ENCODE measurements around the gene FARP2. TPM values are rescaled to one million over a fixed set of nuclear protein-coding genes. Genes with fewer than 3 reads are reported as not detected.
A peak's percentile ranks its signal among the peaks of the same experiment; 100 is the strongest.
"Not testable (repeated sequence)": the region's sequence is repeated elsewhere in the genome, so short reads cannot be mapped to it uniquely, and the experiment has no call there.

FARP2 gene
- total RNA-seq, 4 donors from 2014 or later: 96.5 to 164 (median 136) TPM

DNA sequence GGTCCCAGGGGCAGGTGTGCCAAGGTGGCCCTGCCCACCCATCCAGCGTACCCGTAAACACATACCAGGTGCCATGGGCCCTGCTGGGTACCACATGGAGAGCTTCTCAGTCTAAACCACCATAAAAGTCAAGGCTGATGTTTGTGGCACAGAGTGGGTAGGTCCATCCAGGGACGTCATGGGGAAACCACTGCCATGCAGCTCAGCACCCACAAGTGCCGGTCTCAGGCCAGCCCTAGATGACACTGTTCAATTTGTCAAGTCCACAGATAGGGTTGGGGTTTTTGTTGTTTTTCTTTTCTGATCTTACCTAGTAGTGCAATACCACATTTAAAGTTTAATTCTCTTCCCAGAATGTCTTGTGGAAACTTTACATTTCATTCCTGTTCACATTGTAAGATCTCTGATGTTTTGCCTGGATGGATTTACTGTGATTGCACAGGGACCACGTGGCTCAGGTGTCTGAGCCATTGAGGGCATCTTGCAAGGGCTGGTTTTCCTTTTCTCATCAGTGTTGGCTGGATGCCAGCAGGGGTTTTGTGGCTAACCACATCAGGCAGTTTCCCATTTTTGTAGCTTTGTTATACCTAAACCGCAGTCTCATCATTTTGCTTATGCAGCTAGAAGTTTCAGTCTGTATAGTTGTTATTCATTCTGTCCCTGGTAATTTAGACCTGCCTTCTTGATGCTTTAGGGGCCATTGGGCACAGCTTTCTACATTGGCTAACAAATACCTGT is 87.6 kb downstream of the FARP2 start:
- DNase-seq: peak; percentile 71
- 74 to 85% methylated on average over 3 to 6 of the region's 6 CpGs for WGBS, 2 donors (ENCODE audit: low coverage in 1 of 2)
- peaks cover 0 to 53% (median 18%) of the 10 kb centered on the region in 4 donors for H3K36me3 ChIP-seq
- H3K27ac ChIP-seq: no peak overlapping the region
- H3K4me3 ChIP-seq: no peak overlapping the region
- H3K27me3 ChIP-seq: no peaks in the 10 kb centered on the region
- in situ Hi-C loops (cut with MboI; ENCODE audit: low pct_ligation_motif_present in 1 of 4, low pct_unique_long_range_greater_than_20kb in 1 of 4, low sequenced_read_pairs in 3 of 4) (no loop called here), intact Hi-C loops (cut with DNase I; ENCODE audit: low total_unique reads) (no loop called here)
- H3K4me1 ChIP-seq: no peaks in the 10 kb centered on the region
- TF ChIP-seq POLR2A (IDR thresholded peaks at IDR 0.05): no peak
- no peak for TF ChIP-seq POLR2AphosphoS5 (IDR thresholded peaks at IDR 0.05)
- no peak for TF ChIP-seq CTCF (IDR thresholded peaks at IDR 0.05)
- no peak for TF ChIP-seq EP300 (IDR thresholded peaks at IDR 0.05; ENCODE audit: low read depth)
- no peaks in the 10 kb centered on the region for H3K9me3 ChIP-seq

GRCh38 chr2:241445426-241445825 is 89.3 kb downstream of the FARP2 start:
- no peaks in the 10 kb centered on the region for H3K4me1 ChIP-seq
- intact Hi-C loops (cut with DNase I; ENCODE audit: low total_unique reads) (no loop called here), in situ Hi-C loops (cut with MboI; ENCODE audit: low pct_ligation_motif_present in 1 of 4, low pct_unique_long_range_greater_than_20kb in 1 of 4, low sequenced_read_pairs in 3 of 4) (no loop called here)
- WGBS, 2 donors (ENCODE audit: low coverage in 1 of 2): 83 to 94% methylated on average over 1 to 2 of the region's 2 CpGs
- H3K36me3 ChIP-seq: peaks cover 0 to 38% (median 17%) of the 10 kb centered on the region in 4 donors
- no peaks in the 10 kb centered on the region for H3K27me3 ChIP-seq
- H3K9me3 ChIP-seq: no peaks in the 10 kb centered on the region
- TF ChIP-seq POLR2AphosphoS5 (IDR thresholded peaks at IDR 0.05) (no peak), CTCF (IDR thresholded peaks at IDR 0.05) (no peak), POLR2A (IDR thresholded peaks at IDR 0.05) (no peak), EP300 (IDR thresholded peaks at IDR 0.05; ENCODE audit: low read depth) (no peak)
- no peak overlapping the region for H3K4me3 ChIP-seq
- DNase-seq: no peak
- H3K27ac ChIP-seq: no peak overlapping the region

- WGBS, 2 donors (ENCODE audit: low coverage in 1 of 2): 80% methylated on average over 7 of the region's 7 CpGs; no CpG with 5 or more reads in 1 of the 2 donors
- H3K27ac ChIP-seq; H3K4me3 ChIP-seq; H3K4me1 ChIP-seq; H3K9me3 ChIP-seq; in situ Hi-C loops (cut with MboI; ENCODE audit: low pct_ligation_motif_present in 1 of 4, low pct_unique_long_range_greater_than_20kb in 1 of 4, low sequenced_read_pairs in 3 of 4); DNase-seq; intact Hi-C loops (cut with DNase I; ENCODE audit: low total_unique reads); H3K36me3 ChIP-seq; H3K27me3 ChIP-seq: not testable (repeated sequence)
Observed at GRCh38 chr2:241450092-241450491, 94.0 kb downstream of the FARP2 start.

DNA sequence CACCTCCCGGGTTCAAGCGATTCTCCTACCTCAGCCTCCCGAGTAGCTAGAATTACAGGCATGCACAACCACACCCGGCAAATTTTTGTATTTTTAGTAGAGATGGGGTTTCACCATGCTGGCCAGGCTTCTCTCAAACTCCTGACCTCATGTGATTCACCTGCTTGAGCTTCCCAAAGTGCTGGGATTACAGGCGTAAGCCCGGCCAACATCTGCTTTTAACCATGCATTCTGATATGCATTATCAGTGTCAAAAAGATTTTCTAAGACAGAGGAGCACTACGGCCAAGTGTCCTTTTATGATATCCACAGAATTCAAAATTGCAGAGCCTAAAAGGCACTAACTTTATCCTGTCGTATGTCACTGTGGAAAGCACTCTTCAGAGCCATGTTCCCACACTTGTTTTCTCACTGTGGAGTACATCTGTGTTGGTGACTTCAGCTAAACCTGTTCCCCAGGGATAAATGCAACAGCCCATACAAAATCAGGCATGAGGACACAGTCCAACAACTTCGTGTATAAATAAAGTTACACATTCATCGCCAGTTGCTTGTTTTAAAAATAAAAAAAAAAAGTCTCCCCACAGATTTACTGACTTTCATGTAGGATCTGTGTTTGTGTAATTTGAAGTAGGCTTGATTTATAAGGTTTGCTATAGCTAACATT is 95.9 kb downstream of the FARP2 start:
- no peak overlapping the region for H3K27ac ChIP-seq
- in situ Hi-C loops (cut with MboI; ENCODE audit: low pct_ligation_motif_present in 1 of 4, low pct_unique_long_range_greater_than_20kb in 1 of 4, low sequenced_read_pairs in 3 of 4): no loop called here
- no peak for DNase-seq
- no peaks in the 10 kb centered on the region for H3K9me3 ChIP-seq
- H3K4me3 ChIP-seq: no peak overlapping the region
- TF ChIP-seq POLR2A (IDR thresholded peaks at IDR 0.05) (no peak), EP300 (IDR thresholded peaks at IDR 0.05; ENCODE audit: low read depth) (no peak), POLR2AphosphoS5 (IDR thresholded peaks at IDR 0.05) (no peak), CTCF (IDR thresholded peaks at IDR 0.05) (no peak)
- intact Hi-C loops (cut with DNase I; ENCODE audit: low total_unique reads): no loop called here
- WGBS, 2 donors (ENCODE audit: low coverage in 1 of 2): 83 to 100% methylated on average over 1 to 10 of the region's 10 CpGs
- no peaks in the 10 kb centered on the region for H3K4me1 ChIP-seq
- H3K36me3 ChIP-seq: peaks cover 0 to 5% (median 0%) of the 10 kb centered on the region in 4 donors
- no peaks in the 10 kb centered on the region for H3K27me3 ChIP-seq

- intact Hi-C loops (cut with DNase I; ENCODE audit: low total_unique reads); H3K27me3 ChIP-seq; H3K4me1 ChIP-seq; H3K4me3 ChIP-seq; H3K36me3 ChIP-seq; H3K9me3 ChIP-seq; in situ Hi-C loops (cut with MboI; ENCODE audit: low pct_ligation_motif_present in 1 of 4, low pct_unique_long_range_greater_than_20kb in 1 of 4, low sequenced_read_pairs in 3 of 4); H3K27ac ChIP-seq: not testable (repeated sequence)
- DNase-seq: peak; percentile 24
- 60 to 65% methylated on average over 2 to 9 of the region's 9 CpGs for WGBS, 2 donors (ENCODE audit: low coverage in 1 of 2)
Observed at GRCh38 chr2:241453919-241454318, 97.8 kb downstream of the FARP2 start.
